Endothelial cell of umbilical vein (primary cell): ENCODE measurements around the gene RAB14. TPM values are rescaled to one million over a fixed set of nuclear protein-coding genes. Genes with fewer than 3 reads are reported as not detected.

Experiments used
- BruUV-seq: library from RNA; stranded (reverse); fragments of 400-500 nt; replicated peaks from 2 replicates; lab custom pipeline; 2021; lab: Mats Ljungman, UMichigan
- CTCF ChIA-PET: fragments of 300-600, 350-600 bp; sonication (Branson Sonifier 250); formaldehyde crosslinking; loops from one replicate; lab custom pipeline; 2021; ENCODE audit warnings: antibody characterized with exemption, inconsistent platforms; lab: Charles Lee
- POLR2A ChIA-PET: fragments of 300-600, 350-600 bp; sonication (Branson Sonifier 250); formaldehyde crosslinking; loops from one replicate; lab custom pipeline; 2021; ENCODE audit warnings: antibody characterized with exemption, inconsistent platforms; lab: Charles Lee
- DNase-seq: peaks from one replicate; pipeline ENCODE4 v3.0.0-alpha.2; 2011; ENCODE audit warnings: low read depth, low spot score
- FAIRE-seq: peaks from 2 replicates; lab custom pipeline; 2011; peaks lifted over from hg19 to GRCh38; lab: Jason Lieb, UNC
- H2AFZ ChIP-seq: 2 replicates; pipeline ENCODE4 v1.6.0; 2012; ENCODE audit warnings: low read depth, low read length, control low read depth, inconsistent platforms
- H3K27ac ChIP-seq: 2 replicates; pipeline ENCODE4 v1.5.1; 2011; ENCODE audit warnings: low read depth, mild to moderate bottlenecking, control low read depth, low read length, moderate library complexity; ENCODE audit not compliant: insufficient read depth
- H3K27me3 ChIP-seq, 2 experiments: 2 replicates each; pipeline versions ENCODE4 v1.6.0 to v1.6.1; 2011; ENCODE audit warnings: low read length in 2 of 2, mixed read lengths in 1 of 2; ENCODE audit not compliant: control insufficient read depth in 2 of 2, insufficient read depth in 2 of 2
- H3K36me3 ChIP-seq, 2 experiments: 2 replicates in 1 of 2; 3 replicates in 1 of 2; pipeline ENCODE4 v1.5.1; 2011; ENCODE audit warnings: low read length in 2 of 2, mild to moderate bottlenecking in 1 of 2, moderate library complexity in 1 of 2; ENCODE audit not compliant: control insufficient read depth in 2 of 2, insufficient read depth in 2 of 2; ENCODE audit errors: extremely low read depth in 1 of 2
- H3K4me1 ChIP-seq: 3 replicates; pipeline ENCODE4 v1.5.1; 2011; ENCODE audit warnings: mild to moderate bottlenecking, low read length; ENCODE audit not compliant: control insufficient read depth, insufficient read depth; ENCODE audit errors: extremely low read depth
- H3K4me2 ChIP-seq: 2 replicates; pipeline ENCODE4 v1.6.1; 2011; ENCODE audit warnings: low read length, control low read depth, mixed read lengths; ENCODE audit not compliant: insufficient read depth
- H3K4me3 ChIP-seq, 3 experiments: fragments of 200-600 bp in 1 of 3; sonication (generic), shearing (Covaris generic) in 1 of 3; replicated peaks in 1 of 3; 2 replicates each; pipeline ENCODE4 v1.5.1; 2011 to 2016; ENCODE audit warnings: control low read depth in 3 of 3, low read length in 3 of 3, mild to moderate bottlenecking in 2 of 3, inconsistent platforms in 1 of 3, low read depth in 1 of 3, moderate library complexity in 1 of 3; ENCODE audit not compliant: insufficient read depth in 1 of 3
- H3K79me2 ChIP-seq: 2 replicates; pipeline ENCODE4 v1.6.0; 2012; ENCODE audit warnings: low read length, inconsistent platforms; ENCODE audit not compliant: control insufficient read depth, insufficient read depth
- H3K9ac ChIP-seq: replicated peaks from 2 replicates; pipeline ENCODE3; 2011; ENCODE audit warnings: low read length, control low read depth; ENCODE audit not compliant: insufficient read depth; ENCODE audit errors: extremely low read depth
- H3K9me1 ChIP-seq: replicated peaks from 3 replicates; pipeline ENCODE4 v1.6.0; 2011; ENCODE audit warnings: mild to moderate bottlenecking, low read length; ENCODE audit not compliant: control insufficient read depth, insufficient read depth; ENCODE audit errors: extremely low read depth
- H3K9me3 ChIP-seq: replicated peaks from 2 replicates; pipeline ENCODE4 v1.5.1; 2012; ENCODE audit warnings: low read length, inconsistent platforms; ENCODE audit not compliant: control insufficient read depth, insufficient read depth
- H4K20me1 ChIP-seq: replicated peaks from 2 replicates; pipeline ENCODE3; 2011; ENCODE audit warnings: mild to moderate bottlenecking, low read length; ENCODE audit not compliant: control insufficient read depth, insufficient read depth; ENCODE audit errors: extremely low read depth
- EZH2 ChIP-seq: IDR thresholded peaks from 2 replicates; pipeline ENCODE4 v1.6.1; 2012; ENCODE audit warnings: borderline replicate concordance, low read depth, mild to moderate bottlenecking, moderate library complexity, low read length, inconsistent platforms; ENCODE audit not compliant: severe bottlenecking
- FOS ChIP-seq: IDR thresholded peaks from 2 replicates; pipeline ENCODE4 v1.6.1; 2011; ENCODE audit warnings: mild to moderate bottlenecking, low read length, moderate library complexity, borderline replicate concordance; ENCODE audit not compliant: insufficient read depth
- GATA2 ChIP-seq: IDR thresholded peaks from 2 replicates; pipeline ENCODE4 v1.7.0; 2011; ENCODE audit warnings: low read depth, mild to moderate bottlenecking, moderate library complexity, mixed read lengths, low read length; ENCODE audit not compliant: insufficient read length, insufficient read depth
- JUN ChIP-seq: IDR thresholded peaks from 2 replicates; pipeline ENCODE4 v1.6.1; 2011; ENCODE audit warnings: borderline replicate concordance, low read depth; ENCODE audit not compliant: insufficient read length, insufficient read depth
- MAX ChIP-seq: IDR thresholded peaks from 2 replicates; pipeline ENCODE4 v1.6.1; 2011; ENCODE audit not compliant: insufficient read depth, insufficient read length
- MYC ChIP-seq: IDR thresholded peaks from one replicate; pipeline ENCODE4 v1.6.1; 2011; ENCODE audit warnings: mild to moderate bottlenecking, low read depth, low read length
- POLR2A ChIP-seq: IDR thresholded peaks from 2 replicates; pipeline ENCODE4 v1.6.1; 2012; ENCODE audit warnings: low read depth, mild to moderate bottlenecking, control low read depth, low read length
- POLR2AphosphoS5 ChIP-seq: IDR thresholded peaks from 2 replicates; pipeline ENCODE4 v1.6.1; 2012; ENCODE audit warnings: low read depth, mild to moderate bottlenecking, control low read depth, low read length, moderate library complexity; ENCODE audit not compliant: insufficient read depth
- dilution Hi-C: fragments of 300-500 bp; cut with MboI; formaldehyde crosslinking; loops from one replicate; pipeline ENCODE4 v1.15.0; 2019; ENCODE audit warnings: low sequenced_read_pairs; ENCODE audit not compliant: extremely low pct_ligation_motif_present
- intact Hi-C: fragments of 100-400 bp; cut with micrococcal nuclease; formaldehyde crosslinking; loops from one replicate; pipeline ENCODE4 v1.10.0; 2022
- polyA plus RNA-seq, 4 experiments: library from polyadenylated mRNA; depleted of rRNA in 3 of 4; stranded (reverse) in 3 of 4; unstranded in 1 of 4; fragments of >200 nt; gene quantifications; 2 replicates each; pipeline versions ENCODE4 v1.2.1 to v1.2.3, GENCODE V29; 2011 to 2012; ENCODE audit warnings: missing spikeins in 1 of 4
- total RNA-seq: library from RNA; stranded (reverse); gene quantifications from 2 replicates; pipeline ENCODE4 v1.2.3, GENCODE V29; 2021
- TF ChIP-seq, protein P1 (sequence below), 2 donors: IDR thresholded peaks; 1 replicate in 1 of 2; 2 replicates in 1 of 2; pipeline ENCODE4 v1.5.1; 2011; ENCODE audit warnings: low read length in 2 of 2, mild to moderate bottlenecking in 2 of 2, moderate library complexity in 2 of 2, control low read depth in 1 of 2, inconsistent platforms in 1 of 2, low read depth in 1 of 2; ENCODE audit not compliant: insufficient read depth in 1 of 2; ENCODE audit errors: extremely low read depth in 1 of 2

The RAB14 gene
- total and polyA plus RNA-seq, 2 donors (not counting 3 experiments of a cell fraction or from before 2014, with no cell fraction given) = 18.9 to 79.3 TPM

DNA sequence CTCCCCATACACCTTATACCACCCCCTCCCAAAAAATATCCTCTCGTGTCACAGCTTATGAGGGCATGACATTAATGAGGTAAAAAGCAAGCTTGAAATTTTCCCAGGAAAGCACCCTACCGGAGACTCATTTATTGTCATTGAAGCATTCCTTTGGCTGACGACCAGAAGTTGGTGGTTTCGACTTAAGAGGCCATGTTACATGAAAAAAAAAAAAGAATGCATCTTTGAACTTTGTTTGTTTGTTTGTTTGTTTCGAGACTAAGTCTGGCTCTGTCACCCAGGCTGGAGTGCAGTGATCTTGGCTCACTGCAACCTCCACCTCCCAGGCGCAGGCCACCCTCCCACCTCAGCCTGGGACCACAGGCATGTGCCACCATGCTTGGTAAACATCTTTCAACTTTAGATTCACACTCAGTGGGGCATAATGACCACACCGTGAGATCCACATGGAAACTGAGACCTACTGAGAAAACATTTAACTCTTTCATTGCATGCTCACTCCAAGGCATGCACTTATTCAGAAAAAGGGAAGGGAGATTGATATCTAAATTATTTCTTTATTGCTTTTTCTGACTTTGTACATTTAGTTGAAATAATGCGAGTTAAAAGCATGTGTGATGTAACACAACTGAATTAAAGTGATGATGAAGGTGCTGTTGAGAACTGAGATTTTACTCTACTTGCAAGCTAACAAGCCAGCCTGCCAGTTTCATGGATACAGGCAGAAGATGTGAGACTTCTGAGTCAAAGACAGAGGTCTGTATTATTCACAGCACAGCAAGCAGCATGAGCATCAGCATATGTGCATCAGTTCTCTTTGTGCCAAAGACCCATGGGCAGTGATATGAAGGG lies 5.1 kb upstream of the RAB14 start:
- DNase-seq = no peak

More for the DNA sequence above, 5.1 kb upstream of the RAB14 start:
- POLR2A ChIA-PET = no interaction called here
- no peak overlapping the region for H3K27ac ChIP-seq
- H3K9me1 ChIP-seq = no peaks in the 10 kb centered on the region
- no peak overlapping the region for H2AFZ ChIP-seq
- TF ChIP-seq POLR2A (no peak), EZH2 (no peak), JUN (no peak), MAX (no peak), GATA2 (no peak), MYC (no peak), POLR2AphosphoS5 (no peak), FOS (no peak)
- TF ChIP-seq, protein P1, sequence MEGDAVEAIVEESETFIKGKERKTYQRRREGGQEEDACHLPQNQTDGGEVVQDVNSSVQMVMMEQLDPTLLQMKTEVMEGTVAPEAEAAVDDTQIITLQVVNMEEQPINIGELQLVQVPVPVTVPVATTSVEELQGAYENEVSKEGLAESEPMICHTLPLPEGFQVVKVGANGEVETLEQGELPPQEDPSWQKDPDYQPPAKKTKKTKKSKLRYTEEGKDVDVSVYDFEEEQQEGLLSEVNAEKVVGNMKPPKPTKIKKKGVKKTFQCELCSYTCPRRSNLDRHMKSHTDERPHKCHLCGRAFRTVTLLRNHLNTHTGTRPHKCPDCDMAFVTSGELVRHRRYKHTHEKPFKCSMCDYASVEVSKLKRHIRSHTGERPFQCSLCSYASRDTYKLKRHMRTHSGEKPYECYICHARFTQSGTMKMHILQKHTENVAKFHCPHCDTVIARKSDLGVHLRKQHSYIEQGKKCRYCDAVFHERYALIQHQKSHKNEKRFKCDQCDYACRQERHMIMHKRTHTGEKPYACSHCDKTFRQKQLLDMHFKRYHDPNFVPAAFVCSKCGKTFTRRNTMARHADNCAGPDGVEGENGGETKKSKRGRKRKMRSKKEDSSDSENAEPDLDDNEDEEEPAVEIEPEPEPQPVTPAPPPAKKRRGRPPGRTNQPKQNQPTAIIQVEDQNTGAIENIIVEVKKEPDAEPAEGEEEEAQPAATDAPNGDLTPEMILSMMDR (IDR thresholded peaks at IDR 0.05; ENCODE audit: extremely low read depth in 1 of 2, insufficient read depth in 1 of 2, low read depth in 1 of 2, low read length in 2 of 2) = no peak
- dilution Hi-C loops (no loop called here), intact Hi-C loops (no loop called here)
- no peaks in the 10 kb centered on the region for H3K36me3 ChIP-seq
- H3K4me3 ChIP-seq = no peak overlapping the region
- no peaks in the 10 kb centered on the region for H3K9me3 ChIP-seq
- peaks cover 3% of the 10 kb centered on the region for H3K4me1 ChIP-seq
- no TSS peak for BruUV-seq
- H3K79me2 ChIP-seq = no peaks in the 10 kb centered on the region
- H3K27me3 ChIP-seq = no peaks in the 10 kb centered on the region
- FAIRE-seq = no peak
- no peaks in the 10 kb centered on the region for H4K20me1 ChIP-seq
- CTCF ChIA-PET = interaction anchor here (0.7 kb wide), 1 partner anchor 113 kb away, joined by 3 read pairs; no protein-coding TSS in a partner anchor
- no peak overlapping the region for H3K4me2 ChIP-seq
- no peak overlapping the region for H3K9ac ChIP-seq
